CD4-positive, alpha-beta T cell treated with Interleukin-10 for 1 hour (primary cell): ENCODE data around the gene TTC27.

Source experiments
- DNase-seq: peaks from one replicate; pipeline ENCODE4 v3.0.0-alpha.2; 2020

TTC27 gene

GRCh38 chr2:32671885-32672533 is 44.2 kb downstream of the TTC27 start:
- no peak for DNase-seq

GRCh38 chr2:32678825-32679224 is 51.0 kb downstream of the TTC27 start:
- DNase-seq = no peak

GRCh38 chr2:32680942-32681341 is 53.1 kb downstream of the TTC27 start:
- DNase-seq = no peak

DNA sequence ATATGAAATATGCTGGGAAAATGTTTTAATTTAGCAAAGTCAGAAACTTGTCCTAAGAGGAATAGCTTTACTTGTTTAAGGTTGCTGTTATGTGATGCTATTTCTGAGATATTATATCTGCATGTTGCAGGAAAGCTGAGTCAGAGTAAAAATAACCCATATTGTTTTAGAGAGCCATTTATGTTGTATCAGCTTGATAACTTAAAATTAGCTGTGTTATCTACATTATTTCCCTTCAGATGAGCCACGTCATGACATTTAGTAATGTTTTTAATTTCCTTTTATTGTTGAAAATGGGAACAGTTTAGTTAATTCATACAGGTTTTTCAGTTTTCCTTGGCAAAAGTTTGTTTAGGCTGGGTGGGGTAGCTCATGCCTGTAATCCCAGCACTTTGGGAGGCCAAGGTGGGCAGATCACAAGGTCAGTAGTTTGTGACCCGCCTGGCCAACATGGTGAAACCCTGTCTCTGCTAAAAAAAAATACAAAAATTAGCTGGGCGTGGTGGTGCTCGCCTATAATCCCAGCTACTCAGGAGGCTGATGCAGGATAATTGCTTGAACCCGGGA is 55.8 kb downstream of the TTC27 start:
- no peak for DNase-seq

DNA sequence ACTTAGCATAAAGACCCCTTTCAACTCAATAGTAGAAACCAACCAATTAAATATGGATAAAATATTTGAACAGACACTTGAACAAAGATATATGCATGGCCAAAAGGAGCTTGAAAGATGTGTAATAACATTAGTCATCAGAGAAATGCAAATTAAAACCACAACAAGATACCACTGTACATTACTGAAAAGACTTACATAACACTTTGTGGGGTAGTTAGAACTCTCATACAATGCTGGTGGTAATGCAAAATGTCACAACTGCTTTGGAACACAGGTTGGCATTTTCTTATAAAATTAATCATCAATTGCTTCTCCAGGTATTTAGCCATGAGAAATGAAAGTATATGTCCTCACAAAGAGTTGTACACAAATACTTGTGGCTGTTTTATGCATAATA is 60.7 kb downstream of the TTC27 start:
- no peak for DNase-seq

GRCh38 chr2:32691678-32692077 is 63.8 kb downstream of the TTC27 start:
- DNase-seq = no peak

DNA sequence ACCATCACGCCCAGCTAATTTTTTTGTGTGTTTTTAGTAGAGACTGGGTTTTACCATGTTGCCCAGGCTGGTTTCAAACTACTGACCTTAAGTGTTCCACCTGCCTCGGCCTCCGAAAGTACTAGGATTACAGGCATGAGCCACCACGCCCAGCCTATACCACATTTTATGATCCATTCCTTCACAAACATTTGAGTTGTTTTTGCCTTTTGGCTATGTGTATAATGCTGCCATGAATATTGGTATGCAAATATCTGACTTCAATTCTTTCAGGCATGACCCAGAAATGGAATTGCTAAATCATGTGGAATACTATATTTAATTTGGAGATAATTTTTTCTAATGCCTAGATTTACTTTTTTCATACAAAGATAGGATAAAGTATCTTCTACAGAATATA is 68.6 kb downstream of the TTC27 start:
- no peak for DNase-seq

GRCh38 chr2:32697156-32697555 is 69.3 kb downstream of the TTC27 start:
- DNase-seq = no peak

GRCh38 chr2:32699151-32699550 is 71.3 kb downstream of the TTC27 start:
- no peak for DNase-seq

DNA sequence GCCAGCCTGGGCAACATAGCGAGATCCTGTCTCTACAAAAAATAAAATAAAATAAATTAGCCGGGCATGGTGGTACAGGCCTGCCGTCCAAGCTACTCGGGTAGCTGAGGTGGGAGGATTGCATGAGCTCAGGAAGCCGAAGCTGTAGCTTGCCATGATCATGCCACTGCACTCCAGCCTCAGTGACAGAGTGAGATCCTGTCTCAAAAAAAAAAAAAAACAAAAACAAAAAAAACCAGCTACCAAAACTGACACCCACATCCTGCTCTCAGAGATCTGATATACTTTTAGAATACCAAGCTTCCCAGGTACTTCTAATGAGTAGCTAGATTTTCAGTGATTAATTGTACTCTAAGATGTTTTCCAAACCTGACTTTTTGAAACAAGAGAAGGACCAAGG is 74.0 kb downstream of the TTC27 start:
- DNase-seq = no peak

DNA sequence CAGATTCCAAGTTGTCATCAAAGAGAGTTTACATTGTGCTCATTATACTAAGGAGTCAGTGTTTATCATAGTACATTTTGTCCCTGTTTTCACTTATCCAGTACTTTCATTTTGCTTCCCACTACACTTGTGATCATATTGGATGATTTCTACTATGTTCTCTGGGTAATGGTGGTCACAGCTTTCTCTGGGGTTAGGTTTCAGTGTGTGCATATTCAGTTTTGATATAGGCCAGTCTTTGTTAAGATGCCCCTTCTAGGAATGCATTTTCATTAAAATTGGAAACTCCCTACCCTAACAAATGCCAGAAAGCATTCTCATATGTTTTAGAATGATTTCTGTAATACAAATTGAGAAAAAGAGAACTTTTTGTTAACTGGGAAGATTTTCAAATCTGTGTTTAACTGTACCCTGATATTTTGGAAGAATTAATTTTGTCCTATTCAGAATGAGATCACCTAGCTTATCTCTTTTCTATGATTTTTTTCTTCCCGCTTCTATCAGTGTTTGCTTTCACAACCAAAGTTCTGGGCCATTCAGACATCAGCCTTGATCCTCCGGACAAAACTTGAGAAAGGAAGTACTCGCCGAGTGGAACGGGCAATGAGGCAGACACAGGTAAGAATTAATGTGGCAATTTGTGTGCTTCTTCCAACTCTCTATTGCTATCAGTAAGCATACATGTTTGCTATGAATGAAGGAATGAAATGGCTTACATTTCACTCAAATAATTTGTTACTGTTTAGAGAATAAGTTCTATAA is 74.6 kb downstream of the TTC27 start:
- DNase-seq = no peak

DNA sequence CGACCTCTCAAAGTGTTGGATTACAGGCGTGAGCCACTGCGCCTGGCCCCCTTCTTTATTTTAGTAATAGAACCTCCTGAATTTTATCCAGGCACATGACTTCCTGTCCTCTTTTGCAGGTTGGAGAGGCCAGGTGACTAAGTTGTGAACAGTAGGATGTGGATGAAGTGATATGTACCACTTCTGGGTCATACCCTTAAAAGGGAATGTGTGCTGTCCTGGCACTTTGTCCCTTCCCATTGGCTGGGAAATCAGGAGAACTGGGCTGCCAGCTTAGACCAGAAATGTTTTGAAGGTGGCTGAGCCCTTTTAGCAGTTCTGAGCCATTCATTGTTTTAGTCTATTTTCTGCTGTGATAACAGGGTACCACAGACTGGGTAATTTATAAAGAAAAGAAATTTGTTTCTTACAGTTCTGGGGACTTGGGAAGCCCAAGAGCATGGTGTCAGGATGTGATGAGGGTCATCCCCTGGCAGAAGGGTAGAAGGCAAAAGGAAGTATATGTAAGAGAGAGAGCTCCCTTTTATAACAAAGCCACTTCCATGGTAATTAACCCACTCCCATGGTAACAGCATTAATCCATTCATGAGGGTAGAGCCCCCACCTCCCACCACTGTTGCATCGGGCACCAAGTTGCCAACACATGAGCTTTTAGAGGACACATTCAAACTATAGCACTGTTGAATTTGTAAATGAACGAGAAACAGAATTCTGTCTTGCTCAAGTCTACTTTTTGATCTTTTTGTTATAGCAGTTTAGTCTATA is 79.1 kb downstream of the TTC27 start:
- no peak for DNase-seq

- no peak for DNase-seq
Measured at GRCh38 chr2:32711219-32711618, 83.4 kb downstream of the TTC27 start.

GRCh38 chr2:32711908-32712501 is 84.2 kb downstream of the TTC27 start:
- no peak for DNase-seq

DNA sequence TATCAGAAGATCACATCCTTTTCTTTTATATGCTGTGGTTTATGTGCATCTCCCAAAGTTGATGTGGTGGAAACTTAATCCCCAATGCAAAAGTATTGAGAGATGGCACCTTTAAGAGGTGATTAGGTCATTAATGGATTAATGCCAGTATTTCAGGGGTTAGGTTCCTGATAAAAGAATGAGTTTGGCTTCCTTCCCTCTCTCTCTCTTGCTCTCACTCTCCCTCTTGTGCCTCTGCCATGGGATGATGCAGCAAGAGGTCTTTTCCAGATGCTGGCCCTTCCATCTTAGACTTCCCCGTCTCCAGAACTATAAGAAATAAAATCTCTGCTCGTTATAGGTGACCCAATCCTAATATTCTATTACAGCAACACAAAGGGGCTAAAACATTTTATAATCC is 85.0 kb downstream of the TTC27 start:
- no peak for DNase-seq

- DNase-seq = no peak
Measured at GRCh38 chr2:32714521-32714920, 86.7 kb downstream of the TTC27 start.

DNA sequence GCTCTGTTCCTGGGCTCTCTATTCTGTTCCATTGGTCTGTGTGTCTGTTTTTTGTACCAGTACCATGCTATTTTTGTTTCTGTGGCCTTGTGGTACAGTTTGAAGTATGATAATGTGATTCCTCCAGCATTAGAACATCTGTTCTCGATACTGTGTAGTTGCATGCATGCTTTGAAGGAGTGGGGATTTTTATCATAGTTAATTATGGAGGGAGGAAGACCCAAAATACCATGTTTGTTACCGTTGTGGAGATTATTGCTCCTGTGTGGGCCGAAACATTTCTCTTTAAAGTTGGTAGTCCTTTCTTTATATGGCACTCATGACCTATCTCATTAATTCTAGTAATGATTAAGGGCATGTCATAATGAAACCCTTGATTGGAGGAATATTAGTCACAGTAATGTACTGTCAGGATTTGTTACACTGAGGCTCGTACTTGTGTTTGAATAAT is 87.6 kb downstream of the TTC27 start:
- DNase-seq = no peak

- DNase-seq = no peak
Measured at GRCh38 chr2:32715981-32716380, 88.1 kb downstream of the TTC27 start.

GRCh38 chr2:32716598-32716997 is 88.7 kb downstream of the TTC27 start:
- no peak for DNase-seq

GRCh38 chr2:32718752-32719151 is 90.9 kb downstream of the TTC27 start:
- no peak for DNase-seq

DNA sequence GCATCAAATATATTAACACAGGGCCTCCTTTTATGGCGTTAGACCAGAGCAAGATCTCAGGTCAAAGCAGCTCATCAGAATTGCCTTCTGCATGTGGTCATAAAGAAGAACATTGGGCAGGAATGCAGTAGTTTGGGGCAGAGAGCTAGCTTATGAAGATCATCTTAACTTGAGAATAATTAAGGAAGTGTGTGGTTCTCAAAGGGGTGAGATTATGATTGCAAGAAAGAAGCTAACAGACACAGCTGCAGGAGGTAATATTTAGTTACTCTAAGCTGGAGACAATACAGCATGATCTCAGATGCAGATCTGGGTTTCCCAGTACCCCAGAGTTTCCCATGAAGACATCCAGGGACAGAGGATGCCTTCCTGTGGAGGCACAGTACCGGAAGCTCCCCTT is 91.6 kb downstream of the TTC27 start:
- DNase-seq = no peak

GRCh38 chr2:32719933-32720716 is 92.3 kb downstream of the TTC27 start:
- no peak for DNase-seq
